H1 (cell line): ENCODE measurements around the gene CDCA3. TPM values are rescaled to one million over a fixed set of nuclear protein-coding genes. Genes with fewer than 3 reads are reported as not detected.

Experiments
- BRCA1 ChIP-seq: IDR thresholded peaks from 2 replicates; pipeline ENCODE4 v1.6.1; 2012; ENCODE audit warnings: low read depth, low read length, improper control_type of control experiment
- KDM1A ChIP-seq: fragments of 200-600, 300-600 bp; sonication (generic); IDR thresholded peaks from 2 replicates; pipeline ENCODE4 v1.7.1; 2016; ENCODE audit warnings: mild to moderate bottlenecking, low read length, borderline replicate concordance
- polyA plus RNA-seq, 7 experiments: library from polyadenylated mRNA; depleted of rRNA in 3 of 7; stranded (reverse) in 5 of 7; unstranded in 2 of 7; fragments of >200 nt in 5 of 7; fragments of 200-250 nt in 2 of 7; gene quantifications; 1 replicate in 5 of 7; 2 replicates in 1 of 7; 4 replicates in 1 of 7; pipeline versions ENCODE4 v1.2.1 to v1.2.3, GENCODE V29; 2011 to 2013; ENCODE audit warnings: missing spikeins in 2 of 7, mixed read lengths in 2 of 7
- total RNA-seq: library from RNA; stranded (reverse); fragmentation: NEBNext Ultra II Directional; extraction: Animal tissue kit (Norgen Biotek cat#: 25700); gene quantifications from 2 replicates; pipeline ENCODE4 v1.2.1, GENCODE V29; 2021
- TF ChIP-seq, protein P1 (sequence below): IDR thresholded peaks from 2 replicates; pipeline ENCODE4 v1.6.1; 2012; ENCODE audit warnings: inconsistent platforms
- TF ChIP-seq, protein P2 (sequence below): fragments of 300-600 bp; sonication (generic); IDR thresholded peaks from 2 replicates; pipeline ENCODE4 v1.7.1; 2012; ENCODE audit warnings: low read length, moderate library complexity, mild to moderate bottlenecking, inconsistent platforms; ENCODE audit not compliant: insufficient replicate concordance

CDCA3 gene
- total and polyA plus RNA-seq, 2 of the 8 experiments (the other 6 are each of a cell fraction or from before 2014, with no cell fraction given), result 47.7 to 71.2 TPM

DNA sequence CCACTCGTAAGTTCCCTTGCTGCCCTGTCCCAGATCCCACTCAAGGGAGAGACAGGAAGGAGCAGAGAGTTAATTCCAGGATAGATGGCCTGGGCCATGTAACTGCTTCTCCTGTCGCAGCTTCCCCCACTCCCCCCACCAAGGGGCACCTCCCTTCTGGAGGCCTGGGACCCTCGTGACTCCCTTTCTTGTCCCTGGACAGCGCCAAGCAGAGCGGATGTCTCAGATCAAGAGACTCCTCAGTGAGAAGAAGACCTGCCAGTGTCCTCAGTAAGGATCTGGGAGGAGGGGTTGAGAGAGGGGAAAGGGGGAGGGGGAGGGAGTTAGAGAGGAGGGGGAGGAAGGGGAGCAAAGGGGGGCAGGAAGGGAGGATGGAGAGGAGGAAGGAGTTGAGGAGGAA lies 32.4 kb downstream of the CDCA3 start (continued):
- TF ChIP-seq, protein P1, sequence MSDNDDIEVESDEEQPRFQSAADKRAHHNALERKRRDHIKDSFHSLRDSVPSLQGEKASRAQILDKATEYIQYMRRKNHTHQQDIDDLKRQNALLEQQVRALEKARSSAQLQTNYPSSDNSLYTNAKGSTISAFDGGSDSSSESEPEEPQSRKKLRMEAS, result no peak
- TF ChIP-seq BRCA1, result no peak
- TF ChIP-seq, protein P2, sequence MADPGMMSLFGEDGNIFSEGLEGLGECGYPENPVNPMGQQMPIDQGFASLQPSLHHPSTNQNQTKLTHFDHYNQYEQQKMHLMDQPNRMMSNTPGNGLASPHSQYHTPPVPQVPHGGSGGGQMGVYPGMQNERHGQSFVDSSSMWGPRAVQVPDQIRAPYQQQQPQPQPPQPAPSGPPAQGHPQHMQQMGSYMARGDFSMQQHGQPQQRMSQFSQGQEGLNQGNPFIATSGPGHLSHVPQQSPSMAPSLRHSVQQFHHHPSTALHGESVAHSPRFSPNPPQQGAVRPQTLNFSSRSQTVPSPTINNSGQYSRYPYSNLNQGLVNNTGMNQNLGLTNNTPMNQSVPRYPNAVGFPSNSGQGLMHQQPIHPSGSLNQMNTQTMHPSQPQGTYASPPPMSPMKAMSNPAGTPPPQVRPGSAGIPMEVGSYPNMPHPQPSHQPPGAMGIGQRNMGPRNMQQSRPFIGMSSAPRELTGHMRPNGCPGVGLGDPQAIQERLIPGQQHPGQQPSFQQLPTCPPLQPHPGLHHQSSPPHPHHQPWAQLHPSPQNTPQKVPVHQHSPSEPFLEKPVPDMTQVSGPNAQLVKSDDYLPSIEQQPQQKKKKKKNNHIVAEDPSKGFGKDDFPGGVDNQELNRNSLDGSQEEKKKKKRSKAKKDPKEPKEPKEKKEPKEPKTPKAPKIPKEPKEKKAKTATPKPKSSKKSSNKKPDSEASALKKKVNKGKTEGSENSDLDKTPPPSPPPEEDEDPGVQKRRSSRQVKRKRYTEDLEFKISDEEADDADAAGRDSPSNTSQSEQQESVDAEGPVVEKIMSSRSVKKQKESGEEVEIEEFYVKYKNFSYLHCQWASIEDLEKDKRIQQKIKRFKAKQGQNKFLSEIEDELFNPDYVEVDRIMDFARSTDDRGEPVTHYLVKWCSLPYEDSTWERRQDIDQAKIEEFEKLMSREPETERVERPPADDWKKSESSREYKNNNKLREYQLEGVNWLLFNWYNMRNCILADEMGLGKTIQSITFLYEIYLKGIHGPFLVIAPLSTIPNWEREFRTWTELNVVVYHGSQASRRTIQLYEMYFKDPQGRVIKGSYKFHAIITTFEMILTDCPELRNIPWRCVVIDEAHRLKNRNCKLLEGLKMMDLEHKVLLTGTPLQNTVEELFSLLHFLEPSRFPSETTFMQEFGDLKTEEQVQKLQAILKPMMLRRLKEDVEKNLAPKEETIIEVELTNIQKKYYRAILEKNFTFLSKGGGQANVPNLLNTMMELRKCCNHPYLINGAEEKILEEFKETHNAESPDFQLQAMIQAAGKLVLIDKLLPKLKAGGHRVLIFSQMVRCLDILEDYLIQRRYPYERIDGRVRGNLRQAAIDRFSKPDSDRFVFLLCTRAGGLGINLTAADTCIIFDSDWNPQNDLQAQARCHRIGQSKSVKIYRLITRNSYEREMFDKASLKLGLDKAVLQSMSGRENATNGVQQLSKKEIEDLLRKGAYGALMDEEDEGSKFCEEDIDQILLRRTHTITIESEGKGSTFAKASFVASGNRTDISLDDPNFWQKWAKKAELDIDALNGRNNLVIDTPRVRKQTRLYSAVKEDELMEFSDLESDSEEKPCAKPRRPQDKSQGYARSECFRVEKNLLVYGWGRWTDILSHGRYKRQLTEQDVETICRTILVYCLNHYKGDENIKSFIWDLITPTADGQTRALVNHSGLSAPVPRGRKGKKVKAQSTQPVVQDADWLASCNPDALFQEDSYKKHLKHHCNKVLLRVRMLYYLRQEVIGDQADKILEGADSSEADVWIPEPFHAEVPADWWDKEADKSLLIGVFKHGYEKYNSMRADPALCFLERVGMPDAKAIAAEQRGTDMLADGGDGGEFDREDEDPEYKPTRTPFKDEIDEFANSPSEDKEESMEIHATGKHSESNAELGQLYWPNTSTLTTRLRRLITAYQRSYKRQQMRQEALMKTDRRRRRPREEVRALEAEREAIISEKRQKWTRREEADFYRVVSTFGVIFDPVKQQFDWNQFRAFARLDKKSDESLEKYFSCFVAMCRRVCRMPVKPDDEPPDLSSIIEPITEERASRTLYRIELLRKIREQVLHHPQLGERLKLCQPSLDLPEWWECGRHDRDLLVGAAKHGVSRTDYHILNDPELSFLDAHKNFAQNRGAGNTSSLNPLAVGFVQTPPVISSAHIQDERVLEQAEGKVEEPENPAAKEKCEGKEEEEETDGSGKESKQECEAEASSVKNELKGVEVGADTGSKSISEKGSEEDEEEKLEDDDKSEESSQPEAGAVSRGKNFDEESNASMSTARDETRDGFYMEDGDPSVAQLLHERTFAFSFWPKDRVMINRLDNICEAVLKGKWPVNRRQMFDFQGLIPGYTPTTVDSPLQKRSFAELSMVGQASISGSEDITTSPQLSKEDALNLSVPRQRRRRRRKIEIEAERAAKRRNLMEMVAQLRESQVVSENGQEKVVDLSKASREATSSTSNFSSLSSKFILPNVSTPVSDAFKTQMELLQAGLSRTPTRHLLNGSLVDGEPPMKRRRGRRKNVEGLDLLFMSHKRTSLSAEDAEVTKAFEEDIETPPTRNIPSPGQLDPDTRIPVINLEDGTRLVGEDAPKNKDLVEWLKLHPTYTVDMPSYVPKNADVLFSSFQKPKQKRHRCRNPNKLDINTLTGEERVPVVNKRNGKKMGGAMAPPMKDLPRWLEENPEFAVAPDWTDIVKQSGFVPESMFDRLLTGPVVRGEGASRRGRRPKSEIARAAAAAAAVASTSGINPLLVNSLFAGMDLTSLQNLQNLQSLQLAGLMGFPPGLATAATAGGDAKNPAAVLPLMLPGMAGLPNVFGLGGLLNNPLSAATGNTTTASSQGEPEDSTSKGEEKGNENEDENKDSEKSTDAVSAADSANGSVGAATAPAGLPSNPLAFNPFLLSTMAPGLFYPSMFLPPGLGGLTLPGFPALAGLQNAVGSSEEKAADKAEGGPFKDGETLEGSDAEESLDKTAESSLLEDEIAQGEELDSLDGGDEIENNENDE, result no peak
- TF ChIP-seq KDM1A, result no peak
